K562 (cell line): ENCODE measurements around the gene SLAMF7. TPM values are rescaled to one million over a fixed set of nuclear protein-coding genes. Genes with fewer than 3 reads are reported as not detected.

Source experiments
- ATAC-seq: fragments of 200-7000 bp; cut with Tn5 transposase; 3 replicates; pipeline ENCODE4 v1.9.1; 2020; ENCODE audit warnings: moderate library complexity
- BruUV-seq: library from RNA; stranded (reverse); fragments of 400-500 nt; replicated peaks from 2 replicates; lab custom pipeline; 2021; lab: Mats Ljungman, UMichigan
- CTCF ChIA-PET: fragments of 300-600 bp; formaldehyde crosslinking; extraction: SDS; loops from one replicate; lab custom pipeline; 2021; ENCODE audit warnings: low intra/inter-chr PET ratio; lab: Yijun Ruan, JAX
- POLR2A ChIA-PET: fragments of 300-600, 350-650 bp; sonication (Branson Sonifier 250); formaldehyde crosslinking; extraction: SDS; loops from one replicate; lab custom pipeline; 2021; ENCODE audit warnings: antibody characterized with exemption, inconsistent platforms; lab: Yijun Ruan, JAX
- DNase-seq, 4 experiments: peaks; one replicate each; pipeline versions ENCODE4 v3.0.0 to v3.0.0-alpha.2; 2011 to 2018; ENCODE audit warnings: low spot score in 3 of 4, mixed read lengths in 3 of 4; ENCODE audit errors: extremely low read depth in 1 of 4
- FAIRE-seq: peaks from 2 replicates; lab custom pipeline; 2011; peaks lifted over from hg19 to GRCh38; lab: Jason Lieb, UNC
- H2AFZ ChIP-seq: 2 replicates; pipeline ENCODE4 v1.6.0; 2011; ENCODE audit warnings: low read depth, low read length, control low read depth, inconsistent platforms
- H3K27ac ChIP-seq: fragments of 200-600 bp; 3 replicates; pipeline ENCODE4 v1.8.0; 2011; ENCODE audit warnings: low read depth, mild to moderate bottlenecking, control low read depth, inconsistent platforms, low read length, moderate library complexity, mixed read lengths; ENCODE audit errors: extremely low read depth
- H3K27me3 ChIP-seq, 2 experiments: fragments of 300-600 bp in 1 of 2; 2 replicates in 1 of 2; 3 replicates in 1 of 2; pipeline versions ENCODE4 v1.6.0 to v1.8.0; 2011; ENCODE audit warnings: inconsistent platforms in 2 of 2, low read length in 2 of 2, mild to moderate bottlenecking in 1 of 2, mixed read lengths in 1 of 2, moderate library complexity in 1 of 2; ENCODE audit not compliant: control insufficient read depth in 2 of 2, insufficient read depth in 2 of 2
- H3K36me3 ChIP-seq: fragments of 300-600 bp; 3 replicates; pipeline ENCODE4 v1.8.0; 2011; ENCODE audit warnings: mild to moderate bottlenecking, low read length, inconsistent platforms; ENCODE audit not compliant: control insufficient read depth, insufficient read depth
- H3K4me1 ChIP-seq, 2 experiments: fragments of 200-600 bp in 1 of 2; replicated peaks in 1 of 2; 2 replicates in 1 of 2; 3 replicates in 1 of 2; pipeline versions ENCODE4 v1.5.1 to v1.8.0; 2011; ENCODE audit warnings: inconsistent platforms in 2 of 2, low read length in 2 of 2, mild to moderate bottlenecking in 1 of 2, mixed read lengths in 1 of 2, moderate library complexity in 1 of 2; ENCODE audit not compliant: control insufficient read depth in 2 of 2, insufficient read depth in 2 of 2
- H3K4me2 ChIP-seq: 2 replicates; pipeline ENCODE4 v1.6.1; 2011; ENCODE audit warnings: low read length, control low read depth, inconsistent platforms, mixed read lengths; ENCODE audit not compliant: insufficient read depth
- H3K4me3 ChIP-seq: fragments of 200-600 bp; sonication (generic), shearing (Covaris generic); 2 replicates; pipeline ENCODE4 v1.5.1; 2016; ENCODE audit warnings: control low read depth, inconsistent platforms
- H3K79me2 ChIP-seq: fragments of 200-600 bp; 3 replicates; pipeline ENCODE4 v1.8.0; 2011; ENCODE audit warnings: low read length, inconsistent platforms; ENCODE audit not compliant: control insufficient read depth, insufficient read depth
- H3K9ac ChIP-seq, 2 experiments: 2 replicates each; pipeline versions ENCODE4 v1.6.0 to v1.6.1; 2011; ENCODE audit warnings: low read depth in 2 of 2, low read length in 2 of 2, control low read depth in 1 of 2, inconsistent platforms in 1 of 2, mild to moderate bottlenecking in 1 of 2, mixed read lengths in 1 of 2; ENCODE audit not compliant: insufficient read depth in 1 of 2
- H3K9me1 ChIP-seq: one replicate; pipeline ENCODE4 v1.6.0; 2011; ENCODE audit warnings: inconsistent platforms, mild to moderate bottlenecking, low read length, moderate library complexity; ENCODE audit not compliant: control insufficient read depth, insufficient read depth
- H3K9me3 ChIP-seq: replicated peaks from 2 replicates; pipeline ENCODE4 v1.5.1; 2011; ENCODE audit warnings: low read depth, low read length, inconsistent platforms; ENCODE audit not compliant: control insufficient read depth, insufficient read depth
- H4K20me1 ChIP-seq: replicated peaks from 2 replicates; pipeline ENCODE4 v1.6.1; 2011; ENCODE audit warnings: low read length, inconsistent platforms, mixed read lengths; ENCODE audit not compliant: control insufficient read depth, insufficient read depth
- BRD4 ChIP-seq: fragments of 200-600 bp; sonication (generic); IDR thresholded peaks from 2 replicates; pipeline ENCODE4 v1.6.1; 2017; ENCODE audit warnings: inconsistent platforms
- HSF4 ChIP-seq: fragments of 250-450 bp; sonication (Bioruptor Pico); IDR thresholded peaks from 2 replicates; pipeline ENCODE4 v2.1.2; 2022; ENCODE audit warnings: mild to moderate bottlenecking, moderate library complexity, borderline replicate concordance
- MBD2 ChIP-seq: sonication (generic); IDR thresholded peaks from 2 replicates; pipeline ENCODE4 v1.6.1; 2016; ENCODE audit warnings: low read depth, borderline replicate concordance
- MCM5 ChIP-seq: fragments of 450-650 bp; IDR thresholded peaks from 2 replicates; pipeline ENCODE4 v1.6.1; 2016; ENCODE audit warnings: low read depth
- NR4A1 ChIP-seq, 2 experiments: fragments of 250-450 bp in 1 of 2; fragments of 450-650 bp in 1 of 2; sonication (Bioruptor Pico) in 1 of 2; IDR thresholded peaks; 2 replicates each; pipeline versions ENCODE4 v1.4.0 to v1.6.1; 2016 to 2020; ENCODE audit warnings: mild to moderate bottlenecking in 2 of 2, missing compliant biosample characterization in 1 of 2, missing genetic modification characterization in 1 of 2, moderate library complexity in 1 of 2
- PRMT5 ChIP-seq: sonication (generic); formaldehyde crosslinking; IDR thresholded peaks from 2 replicates; pipeline ENCODE4 v1.5.0; 2020; ENCODE audit warnings: missing genetic modification reagents
- ZBTB17 ChIP-seq: fragments of 450-650 bp; formaldehyde crosslinking; IDR thresholded peaks from 2 replicates; pipeline ENCODE4 v1.4.0; 2020; ENCODE audit warnings: mild to moderate bottlenecking
- WGBS: fragments of 100-300 bp; shearing (Covaris generic); methylation state at CpG from one replicate; pipeline ENCODE4 v1.1.6; 2016; ENCODE audit warnings: low coverage, mixed read lengths; ENCODE audit not compliant: insufficient coverage; ENCODE audit errors: missing lambda C conversion rate; 5-methylcytosine and 5-hydroxymethylcytosine counted together
- in situ Hi-C: fragments of 300-500 bp; cut with MboI; formaldehyde crosslinking; loops from 4 replicates; pipeline ENCODE4 v1.15.0; 2018; ENCODE audit warnings: inconsistent platforms, mixed read lengths
- intact Hi-C: fragments of 100-400 bp; cut with micrococcal nuclease; formaldehyde crosslinking; loops from 2 replicates; pipeline ENCODE4 v1.14.2; 2022
- polyA plus RNA-seq, 8 experiments: library from polyadenylated mRNA; depleted of rRNA in 4 of 8; stranded (reverse) in 5 of 8; unstranded in 3 of 8; fragments of >200 nt; fragmentation: Nextera tagmentation in 2 of 8; fragmentation: Illumina TruSeq in 1 of 8; extraction: Ambion mirVana in 2 of 8; extraction: Trizol in 1 of 8; gene quantifications; 2 replicates each; pipeline versions ENCODE4 v1.2.1 to v1.2.3, GENCODE V29; 2011 to 2014; ENCODE audit warnings: inconsistent platforms in 1 of 8, missing spikeins in 1 of 8
- total RNA-seq, 7 experiments: library from RNA; depleted of rRNA in 6 of 7; stranded (reverse); fragments of >200 nt in 6 of 7; fragmentation: Illumina TruSeq in 2 of 7; extraction: Trizol in 2 of 7; gene quantifications; 2 replicates each; pipeline versions ENCODE4 v1.2.1 to v1.2.3, GENCODE V29; 2011 to 2021; ENCODE audit warnings: low replicate concordance in 1 of 7
- TF ChIP-seq, protein P1 (sequence below), 2 experiments: fragments of 450-650 bp in 1 of 2; sonication (generic) in 1 of 2; formaldehyde crosslinking in 1 of 2; IDR thresholded peaks; 2 replicates each; pipeline versions ENCODE4 v1.7.1 to v1.9.0; 2016 to 2022; ENCODE audit warnings: inconsistent platforms in 1 of 2, mild to moderate bottlenecking in 1 of 2, missing genetic modification reagents in 1 of 2
- TF ChIP-seq, protein P2 (sequence below): sonication (generic); formaldehyde crosslinking; IDR thresholded peaks from 2 replicates; pipeline ENCODE4 v1.8.1; 2023; ENCODE audit warnings: mild to moderate bottlenecking, missing genetic modification reagents
- TF ChIP-seq, protein P3 (sequence below), 2 experiments: IDR thresholded peaks; 2 replicates each; pipeline ENCODE4 v1.6.1; 2011; ENCODE audit warnings: borderline replicate concordance in 1 of 2, control low read depth in 1 of 2, low read depth in 1 of 2, low read length in 1 of 2, mild to moderate bottlenecking in 1 of 2, mixed read lengths in 1 of 2, moderate library complexity in 1 of 2; ENCODE audit not compliant: insufficient read depth in 1 of 2, insufficient read length in 1 of 2, poor library complexity in 1 of 2, severe bottlenecking in 1 of 2; ENCODE audit errors: extremely low read depth in 1 of 2

The SLAMF7 gene
- total and polyA plus RNA-seq, 9 of the 15 experiments (the other 6 are each of a cell fraction or from before 2014, with no cell fraction given) = 0.11 to 1.2 (median 0.22) TPM; not detected in 2

DNA sequence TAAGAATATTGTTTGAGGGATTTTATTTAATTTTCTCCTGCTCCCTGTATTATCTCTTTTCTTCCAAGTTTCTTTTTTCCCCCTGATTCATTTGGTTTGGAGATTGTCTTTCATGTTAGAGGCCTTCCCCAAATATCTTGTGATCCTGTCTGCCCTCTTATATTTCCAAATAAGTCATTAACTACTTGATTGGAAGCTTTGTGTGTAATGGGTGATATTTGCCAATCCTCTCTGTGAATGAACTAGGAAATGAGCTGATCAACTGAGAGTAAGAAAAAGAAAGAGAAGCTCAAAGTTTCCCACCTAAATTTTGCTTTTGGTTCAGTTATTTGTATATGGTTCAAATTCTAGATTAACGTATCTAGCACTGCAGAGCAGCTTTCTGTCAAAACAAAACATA lies 33.3 kb downstream of the SLAMF7 start:
- H4K20me1 ChIP-seq = 0 out of 2 replicates have a peak, but pooled peaks cover 2% of the 10 kb centered on the region
- no peak overlapping the region for H3K4me3 ChIP-seq
- no peak overlapping the region for H2AFZ ChIP-seq
- CTCF ChIA-PET = interaction anchor here (0.7 kb wide), 1 partner anchor 150 kb away, joined by 3 read pairs; no protein-coding TSS in a partner anchor
- in situ Hi-C loops (no loop called here), intact Hi-C loops (no loop called here)
- WGBS = 0% methylated on average over 1 of the region's 1 CpG
- BruUV-seq = no TSS peak
- no peak overlapping the region for H3K9ac ChIP-seq
- peaks cover 2 to 9% of the 10 kb centered on the region in 2 experiments; a peak in 3 of 5 replicates for H3K27me3 ChIP-seq
- POLR2A ChIA-PET = no interaction called here
- no peak overlapping the region for H3K27ac ChIP-seq
- no peaks in the 10 kb centered on the region for H3K36me3 ChIP-seq
- no peak for TF ChIP-seq BRD4
- no peak for TF ChIP-seq NR4A1 (CRISPR knock-in tag; IDR thresholded peaks at IDR 0.05)
- TF ChIP-seq NR4A1 (tag; IDR thresholded peaks at IDR 0.05) = no peak
- no peak for TF ChIP-seq HSF4 (CRISPR knock-in tag)
- TF ChIP-seq ZBTB17 (CRISPR knock-in tag) = no peak
- no peak for TF ChIP-seq PRMT5 (CRISPR knock-in tag)
- TF ChIP-seq, protein P1, sequence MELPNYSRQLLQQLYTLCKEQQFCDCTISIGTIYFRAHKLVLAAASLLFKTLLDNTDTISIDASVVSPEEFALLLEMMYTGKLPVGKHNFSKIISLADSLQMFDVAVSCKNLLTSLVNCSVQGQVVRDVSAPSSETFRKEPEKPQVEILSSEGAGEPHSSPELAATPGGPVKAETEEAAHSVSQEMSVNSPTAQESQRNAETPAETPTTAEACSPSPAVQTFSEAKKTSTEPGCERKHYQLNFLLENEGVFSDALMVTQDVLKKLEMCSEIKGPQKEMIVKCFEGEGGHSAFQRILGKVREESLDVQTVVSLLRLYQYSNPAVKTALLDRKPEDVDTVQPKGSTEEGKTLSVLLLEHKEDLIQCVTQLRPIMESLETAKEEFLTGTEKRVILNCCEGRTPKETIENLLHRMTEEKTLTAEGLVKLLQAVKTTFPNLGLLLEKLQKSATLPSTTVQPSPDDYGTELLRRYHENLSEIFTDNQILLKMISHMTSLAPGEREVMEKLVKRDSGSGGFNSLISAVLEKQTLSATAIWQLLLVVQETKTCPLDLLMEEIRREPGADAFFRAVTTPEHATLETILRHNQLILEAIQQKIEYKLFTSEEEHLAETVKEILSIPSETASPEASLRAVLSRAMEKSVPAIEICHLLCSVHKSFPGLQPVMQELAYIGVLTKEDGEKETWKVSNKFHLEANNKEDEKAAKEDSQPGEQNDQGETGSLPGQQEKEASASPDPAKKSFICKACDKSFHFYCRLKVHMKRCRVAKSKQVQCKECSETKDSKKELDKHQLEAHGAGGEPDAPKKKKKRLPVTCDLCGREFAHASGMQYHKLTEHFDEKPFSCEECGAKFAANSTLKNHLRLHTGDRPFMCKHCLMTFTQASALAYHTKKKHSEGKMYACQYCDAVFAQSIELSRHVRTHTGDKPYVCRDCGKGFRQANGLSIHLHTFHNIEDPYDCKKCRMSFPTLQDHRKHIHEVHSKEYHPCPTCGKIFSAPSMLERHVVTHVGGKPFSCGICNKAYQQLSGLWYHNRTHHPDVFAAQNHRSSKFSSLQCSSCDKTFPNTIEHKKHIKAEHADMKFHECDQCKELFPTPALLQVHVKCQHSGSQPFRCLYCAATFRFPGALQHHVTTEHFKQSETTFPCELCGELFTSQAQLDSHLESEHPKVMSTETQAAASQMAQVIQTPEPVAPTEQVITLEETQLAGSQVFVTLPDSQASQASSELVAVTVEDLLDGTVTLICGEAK (IDR thresholded peaks at IDR 0.05) = no peak
- TF ChIP-seq, protein P1 (CRISPR knock-in tag; IDR thresholded peaks at IDR 0.05) = no peak
- TF ChIP-seq MBD2 = no peak
- TF ChIP-seq, protein P2, sequence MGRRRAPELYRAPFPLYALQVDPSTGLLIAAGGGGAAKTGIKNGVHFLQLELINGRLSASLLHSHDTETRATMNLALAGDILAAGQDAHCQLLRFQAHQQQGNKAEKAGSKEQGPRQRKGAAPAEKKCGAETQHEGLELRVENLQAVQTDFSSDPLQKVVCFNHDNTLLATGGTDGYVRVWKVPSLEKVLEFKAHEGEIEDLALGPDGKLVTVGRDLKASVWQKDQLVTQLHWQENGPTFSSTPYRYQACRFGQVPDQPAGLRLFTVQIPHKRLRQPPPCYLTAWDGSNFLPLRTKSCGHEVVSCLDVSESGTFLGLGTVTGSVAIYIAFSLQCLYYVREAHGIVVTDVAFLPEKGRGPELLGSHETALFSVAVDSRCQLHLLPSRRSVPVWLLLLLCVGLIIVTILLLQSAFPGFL (CRISPR knock-in tag) = no peak
- no peak for TF ChIP-seq MCM5
- TF ChIP-seq, protein P3, sequence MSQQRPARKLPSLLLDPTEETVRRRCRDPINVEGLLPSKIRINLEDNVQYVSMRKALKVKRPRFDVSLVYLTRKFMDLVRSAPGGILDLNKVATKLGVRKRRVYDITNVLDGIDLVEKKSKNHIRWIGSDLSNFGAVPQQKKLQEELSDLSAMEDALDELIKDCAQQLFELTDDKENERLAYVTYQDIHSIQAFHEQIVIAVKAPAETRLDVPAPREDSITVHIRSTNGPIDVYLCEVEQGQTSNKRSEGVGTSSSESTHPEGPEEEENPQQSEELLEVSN (IDR thresholded peaks at IDR 0.05; ENCODE audit: borderline replicate concordance in 1 of 2, extremely low read depth in 1 of 2, insufficient read depth in 1 of 2, insufficient read length in 1 of 2, low read depth in 1 of 2, low read length in 1 of 2, poor library complexity in 1 of 2, severe bottlenecking in 1 of 2) = no peak
- no peaks in the 10 kb centered on the region for H3K9me1 ChIP-seq
- H3K79me2 ChIP-seq = no peaks in the 10 kb centered on the region
- DNase-seq (no peak), ATAC-seq (no peak), FAIRE-seq (no peak)
- peaks cover 0 to 4% of the 10 kb centered on the region in 2 experiments; a peak in 1 of 5 replicates for H3K4me1 ChIP-seq
- H3K9me3 ChIP-seq = no peaks in the 10 kb centered on the region
- no peak overlapping the region for H3K4me2 ChIP-seq
